Effector memory CD8-positive, alpha-beta T cell (primary cell): Measurements from ENCODE around the gene MEI4.

Source experiments
- ATAC-seq: fragments of 150-1000 bp; cut with Tn5 transposase; replicated peaks from 2 replicates; pipeline ENCODE4 v1.10.0; 2021; ENCODE audit warnings: mild to moderate bottlenecking, moderate library complexity
- DNase-seq, 3 experiments: peaks; one replicate each; pipeline ENCODE4 v3.0.0; 2021
- H3K27ac Mint-ChIP-seq, 2 donors: one replicate each; pipeline ENCODE4 v1.8.0; 2022; ENCODE audit warnings: mild to moderate bottlenecking in 2 of 2, mixed read lengths in 2 of 2, moderate library complexity in 2 of 2
- H3K27me3 Mint-ChIP-seq, 2 donors: one replicate each; pipeline ENCODE4 v1.8.0; 2022; ENCODE audit warnings: mixed read lengths in 2 of 2
- H3K36me3 Mint-ChIP-seq: one replicate; pipeline ENCODE4 v1.8.0; 2022; ENCODE audit warnings: mild to moderate bottlenecking, moderate library complexity, mixed read lengths; ENCODE audit not compliant: insufficient read depth
- H3K4me1 Mint-ChIP-seq, 2 donors: one replicate each; pipeline ENCODE4 v1.8.0; 2022; ENCODE audit warnings: low read depth in 2 of 2, mixed read lengths in 2 of 2
- H3K4me3 Mint-ChIP-seq, 2 donors: one replicate each; pipeline ENCODE4 v1.8.0; 2022; ENCODE audit warnings: mild to moderate bottlenecking in 2 of 2, mixed read lengths in 2 of 2, moderate library complexity in 2 of 2
- H3K9me3 Mint-ChIP-seq, 2 donors: one replicate each; pipeline ENCODE4 v1.8.0; 2022; ENCODE audit warnings: mixed read lengths in 2 of 2
- total RNA-seq, 9 experiments: gene quantifications; one replicate each; lab custom pipeline; 2026; lab: John Stamatoyannopoulos, UW

The MEI4 gene
- total RNA-seq: 0 to 0.19 (median 0) reads per million in 9 experiments

DNA sequence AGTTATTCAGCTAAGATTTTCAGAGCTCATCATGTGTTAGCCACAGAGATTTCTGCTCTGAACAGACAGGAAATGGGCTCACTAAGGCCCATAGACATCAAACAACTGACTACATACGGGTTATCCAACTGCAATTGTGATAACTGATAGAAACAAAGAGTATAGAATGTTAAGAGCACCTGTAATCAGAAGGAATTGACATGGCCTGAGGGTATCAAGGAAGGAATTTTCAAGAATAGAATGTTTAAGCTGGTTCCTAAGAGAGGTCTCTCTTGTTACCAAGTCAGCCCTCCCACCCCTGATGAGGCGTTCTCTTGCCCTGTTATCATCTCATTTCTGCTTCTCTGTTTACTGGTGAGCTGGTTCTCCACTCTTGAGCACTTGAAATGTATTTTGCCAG is at the start of gene MEI4:
Gene MEI4, plus strand, starts transcription at position 301 of the 400 bp plus-strand sequence. CDS start 37,633 bp downstream, outside the sequence.
- no peak for DNase-seq
- H3K4me3 Mint-ChIP-seq: no peak within 1 kb of the TSS

GRCh38 chr6:77604476-77604875 is 48.4 kb upstream of the MEI4 start:
- Mint-ChIP-seq H3K36me3 (no peaks in the 10 kb centered on the region), H3K9me3 (peaks cover 14 to 16% of the 10 kb centered on the region in 2 donors), H3K4me1 (no peaks in the 10 kb centered on the region), H3K27ac (no peak overlapping the region), H3K27me3 (no peaks in the 10 kb centered on the region), H3K4me3 (no peak overlapping the region)
- DNase-seq (no peak), ATAC-seq (no peak)

More for the DNA sequence above, at the start of gene MEI4:
- Mint-ChIP-seq H3K27me3 (peaks cover 0 to 11% of the 10 kb centered on the region in 2 donors), H3K36me3 (no peaks in the 10 kb centered on the region), H3K27ac (no peak within 1 kb of the TSS), H3K4me1 (no peaks in the 10 kb centered on the region), H3K9me3 (peaks cover 8 to 14% of the 10 kb centered on the region in 2 donors)
- ATAC-seq: no peak

- H3K27me3 Mint-ChIP-seq: no peaks in the 10 kb centered on the region
- no peaks in the 10 kb centered on the region for H3K36me3 Mint-ChIP-seq
- H3K4me3 Mint-ChIP-seq: no peak overlapping the region
- H3K9me3 Mint-ChIP-seq: peaks cover 10 to 16% of the 10 kb centered on the region in 2 donors
- DNase-seq (no peak), ATAC-seq (no peak)
- H3K4me1 Mint-ChIP-seq: no peaks in the 10 kb centered on the region
- no peak overlapping the region for H3K27ac Mint-ChIP-seq
These were observed 45.8 kb upstream of the MEI4 start for GRCh38 chr6:77607004-77607403.

GRCh38 chr6:77609106-77609505 is 43.7 kb upstream of the MEI4 start:
- no peaks in the 10 kb centered on the region for H3K36me3 Mint-ChIP-seq
- no peak for DNase-seq
- H3K27me3 Mint-ChIP-seq: no peaks in the 10 kb centered on the region
- H3K9me3 Mint-ChIP-seq: peaks cover 10 to 16% of the 10 kb centered on the region in 2 donors
- no peaks in the 10 kb centered on the region for H3K4me1 Mint-ChIP-seq
- no peak overlapping the region for H3K27ac Mint-ChIP-seq
- no peak for ATAC-seq
- H3K4me3 Mint-ChIP-seq: no peak overlapping the region

DNA sequence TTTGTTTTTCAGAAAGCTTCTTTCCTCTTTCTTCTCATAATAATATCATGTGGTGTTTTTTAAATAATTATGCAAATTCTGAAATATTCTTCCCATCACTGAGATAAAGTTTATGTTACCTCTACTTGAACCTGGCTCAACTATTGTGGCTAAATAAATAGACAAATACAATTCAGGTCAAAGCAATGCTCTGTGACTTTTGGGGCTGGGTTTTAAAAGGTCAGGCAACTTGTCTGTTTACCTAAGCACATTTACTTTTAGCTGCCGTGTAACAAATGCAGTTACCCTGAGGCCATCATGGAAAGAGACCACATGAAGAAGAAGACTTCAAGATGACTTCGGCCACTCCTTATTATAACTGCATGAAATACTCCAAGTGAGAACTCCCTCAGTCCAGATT is 33.7 kb upstream of the MEI4 start:
- peaks cover 0 to 8% of the 10 kb centered on the region in 2 donors for H3K9me3 Mint-ChIP-seq

GRCh38 chr6:77620278-77620882 is 32.5 kb upstream of the MEI4 start:
- H3K9me3 Mint-ChIP-seq: peaks cover 0 to 8% of the 10 kb centered on the region in 2 donors
- DNase-seq (no peak), ATAC-seq (no peak)
- no peaks in the 10 kb centered on the region for H3K27me3 Mint-ChIP-seq
- no peak overlapping the region for H3K4me3 Mint-ChIP-seq
- H3K4me1 Mint-ChIP-seq: no peaks in the 10 kb centered on the region
- no peaks in the 10 kb centered on the region for H3K36me3 Mint-ChIP-seq
- H3K27ac Mint-ChIP-seq: no peak overlapping the region

More for the DNA sequence above, 33.7 kb upstream of the MEI4 start:
- Mint-ChIP-seq H3K27me3 (no peaks in the 10 kb centered on the region), H3K4me1 (no peaks in the 10 kb centered on the region), H3K36me3 (no peaks in the 10 kb centered on the region), H3K27ac (no peak overlapping the region), H3K4me3 (no peak overlapping the region)
- DNase-seq (no peak), ATAC-seq (no peak)

- no peaks in the 10 kb centered on the region for H3K4me1 Mint-ChIP-seq
- no peaks in the 10 kb centered on the region for H3K27me3 Mint-ChIP-seq
- no peak for DNase-seq
- no peak for ATAC-seq
- H3K4me3 Mint-ChIP-seq: no peak overlapping the region
- H3K9me3 Mint-ChIP-seq: peaks cover 0 to 6% of the 10 kb centered on the region in 2 donors
- no peaks in the 10 kb centered on the region for H3K36me3 Mint-ChIP-seq
- H3K27ac Mint-ChIP-seq: no peak overlapping the region
These were observed 28.3 kb upstream of the MEI4 start for GRCh38 chr6:77624515-77624914.

DNA sequence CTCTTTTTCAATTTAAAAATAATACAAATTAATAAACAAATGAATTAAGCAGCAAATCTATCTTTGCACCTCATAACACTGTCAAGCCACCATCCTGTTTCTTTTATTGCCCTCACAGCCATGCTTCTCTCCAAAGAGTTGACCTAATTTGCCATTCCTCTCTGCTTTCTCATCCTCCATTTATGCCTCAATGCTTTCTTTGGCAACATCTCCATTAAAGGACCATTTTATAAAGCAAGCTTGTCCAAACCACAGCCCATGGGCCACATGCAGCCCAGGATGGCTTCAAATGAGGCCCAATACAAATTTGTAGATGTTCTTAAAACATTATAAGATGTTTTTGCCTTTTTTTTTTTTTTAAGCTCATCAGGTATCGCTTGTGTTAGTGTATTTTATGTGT is 26.4 kb upstream of the MEI4 start:
- no peak overlapping the region for H3K27ac Mint-ChIP-seq
- DNase-seq: no peak
- H3K27me3 Mint-ChIP-seq: no peaks in the 10 kb centered on the region
- no peak for ATAC-seq
- H3K4me1 Mint-ChIP-seq: no peaks in the 10 kb centered on the region
- no peaks in the 10 kb centered on the region for H3K36me3 Mint-ChIP-seq
- peaks cover 0 to 5% of the 10 kb centered on the region in 2 donors for H3K9me3 Mint-ChIP-seq
- H3K4me3 Mint-ChIP-seq: no peak overlapping the region

GRCh38 chr6:77630014-77630413 is 22.8 kb upstream of the MEI4 start:
- Mint-ChIP-seq H3K4me1 (no peaks in the 10 kb centered on the region), H3K36me3 (no peaks in the 10 kb centered on the region), H3K27me3 (no peaks in the 10 kb centered on the region)

DNA sequence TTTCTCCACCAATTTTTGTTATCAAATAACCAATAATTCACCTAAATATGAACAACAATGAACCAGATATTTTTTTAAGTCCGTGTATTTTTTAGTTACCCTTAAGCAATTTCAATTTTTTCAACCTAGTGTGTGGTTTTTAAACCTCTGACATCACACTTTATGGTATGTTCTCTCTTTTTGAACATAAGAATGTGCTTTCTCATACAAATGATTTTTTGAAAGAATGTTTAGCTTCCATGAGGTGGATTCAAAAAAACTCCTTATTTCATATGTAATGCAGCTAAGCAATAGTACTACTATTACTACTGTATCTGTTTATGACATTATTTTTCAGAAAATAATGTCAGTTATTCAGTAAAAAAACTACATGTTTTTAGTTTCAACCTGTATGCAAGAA is 19.4 kb upstream of the MEI4 start:
- Mint-ChIP-seq H3K36me3 (no peaks in the 10 kb centered on the region), H3K27me3 (no peaks in the 10 kb centered on the region), H3K27ac (no peak overlapping the region), H3K4me1 (no peaks in the 10 kb centered on the region), H3K4me3 (no peak overlapping the region), H3K9me3 (peaks cover 0 to 2% of the 10 kb centered on the region in 2 donors)
- DNase-seq (no peak), ATAC-seq (no peak)

More at GRCh38 chr6:77630014-77630413, 22.8 kb upstream of the MEI4 start:
- Mint-ChIP-seq H3K27ac (no peak overlapping the region), H3K9me3 (peaks cover 0 to 5% of the 10 kb centered on the region in 2 donors), H3K4me3 (no peak overlapping the region)
- DNase-seq (no peak), ATAC-seq (no peak)

DNA sequence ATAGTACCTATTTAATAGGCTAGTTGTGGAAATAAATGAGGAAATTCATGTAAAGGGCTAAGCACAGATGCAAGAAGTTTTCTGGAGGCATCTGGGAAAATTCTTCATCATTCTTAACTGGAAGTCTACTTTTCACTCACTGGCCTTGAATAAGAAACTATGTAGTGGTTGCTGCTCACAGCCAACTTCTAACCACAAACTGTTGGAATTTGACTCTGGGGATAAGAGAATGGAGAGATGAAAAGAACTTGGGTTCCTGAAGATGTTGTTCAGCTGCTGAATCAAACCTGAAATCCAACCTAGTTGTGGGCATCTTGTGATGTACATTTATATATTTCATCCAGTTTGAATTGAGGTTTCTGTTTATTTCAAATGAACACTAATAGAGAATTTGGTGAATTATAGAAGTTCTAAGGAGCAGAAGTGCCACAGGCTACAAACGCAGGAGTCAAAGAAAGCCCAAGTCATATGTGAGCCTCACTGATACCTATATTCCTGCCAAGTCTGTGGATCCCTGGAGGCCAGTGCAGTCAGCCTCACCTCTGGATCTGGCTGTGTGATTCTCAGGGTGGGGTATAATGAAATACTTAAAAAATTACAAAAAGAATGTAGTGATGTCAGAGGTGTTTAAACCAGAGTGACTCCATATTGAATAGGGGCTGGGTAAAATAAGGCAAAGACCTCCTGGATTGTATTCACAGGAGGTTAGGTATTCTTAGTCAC is 18.7 kb upstream of the MEI4 start:
- Mint-ChIP-seq H3K36me3 (no peaks in the 10 kb centered on the region), H3K4me3 (no peak overlapping the region), H3K27me3 (no peaks in the 10 kb centered on the region), H3K9me3 (no peaks in the 10 kb centered on the region), H3K27ac (no peak overlapping the region), H3K4me1 (no peaks in the 10 kb centered on the region)
- DNase-seq (no peak), ATAC-seq (no peak)

GRCh38 chr6:77638129-77638830 is 14.6 kb upstream of the MEI4 start:
- ATAC-seq: no peak
- Mint-ChIP-seq H3K9me3 (peaks cover 0 to 2% of the 10 kb centered on the region in 2 donors), H3K4me1 (no peaks in the 10 kb centered on the region), H3K4me3 (no peak overlapping the region), H3K27ac (no peak overlapping the region), H3K27me3 (no peaks in the 10 kb centered on the region), H3K36me3 (no peaks in the 10 kb centered on the region)
- no peak for DNase-seq

- DNase-seq (no peak), ATAC-seq (no peak)
- Mint-ChIP-seq H3K4me1 (no peaks in the 10 kb centered on the region), H3K36me3 (no peaks in the 10 kb centered on the region), H3K27me3 (no peaks in the 10 kb centered on the region), H3K27ac (no peak overlapping the region), H3K4me3 (no peak overlapping the region), H3K9me3 (peaks cover 0 to 5% of the 10 kb centered on the region in 2 donors)
These were observed 8.6 kb upstream of the MEI4 start for GRCh38 chr6:77644102-77644705.
